Stimulated activated naive CD4-positive, alpha-beta T cell (primary cell): ENCODE measurements around the gene RNASEH2B.

Experiments
- DNase-seq, 6 experiments: peaks; one replicate each; lab custom pipeline; 2025; lab: John Stamatoyannopoulos, UW

RNASEH2B gene

GRCh38 chr13:50907781-50908180 lies 1.8 kb upstream of the RNASEH2B start:
- no peak for DNase-seq

GRCh38 chr13:50908371-50908770 lies 1.2 kb upstream of the RNASEH2B start:
- DNase-seq, result no peak

- peak in 2 of 6 experiments; percentile 22 to 36 for DNase-seq
Observed at GRCh38 chr13:50910485-50910805, 854 bp downstream of the RNASEH2B start.

- peak in 2 of 6 experiments; percentile 22 to 52 for DNase-seq
Observed at GRCh38 chr13:50911081-50911631, 1.6 kb downstream of the RNASEH2B start.

- DNase-seq, result peak; percentile 68 to 87 (median 78)
Observed at GRCh38 chr13:50911937-50912795, 2.6 kb downstream of the RNASEH2B start.

- DNase-seq, result no peak
Observed at GRCh38 chr13:50912851-50913250, 3.3 kb downstream of the RNASEH2B start.

- no peak for DNase-seq
Observed at GRCh38 chr13:50914176-50914700, 4.6 kb downstream of the RNASEH2B start.

GRCh38 chr13:50914848-50915247 lies 5.3 kb downstream of the RNASEH2B start:
- DNase-seq, result no peak

- DNase-seq, result peak in 1 of 6 experiments; percentile 5
Observed at GRCh38 chr13:50915565-50915964, 6.0 kb downstream of the RNASEH2B start.

GRCh38 chr13:50916701-50917184 lies 7.2 kb downstream of the RNASEH2B start:
- peak in 1 of 6 experiments; percentile 8 for DNase-seq

- DNase-seq, result no peak
Observed at GRCh38 chr13:50917572-50917971, 8.0 kb downstream of the RNASEH2B start.

GRCh38 chr13:50918567-50918966 lies 9.0 kb downstream of the RNASEH2B start:
- DNase-seq, result no peak

- no peak for DNase-seq
Observed at GRCh38 chr13:50919277-50919676, 9.7 kb downstream of the RNASEH2B start.

- DNase-seq, result no peak
Observed at GRCh38 chr13:50921706-50922105, 12.1 kb downstream of the RNASEH2B start.

GRCh38 chr13:50923272-50923671 lies 13.7 kb downstream of the RNASEH2B start:
- DNase-seq, result no peak

- DNase-seq, result no peak
Observed at GRCh38 chr13:50924025-50924424, 14.4 kb downstream of the RNASEH2B start.

GRCh38 chr13:50927701-50928100 lies 18.1 kb downstream of the RNASEH2B start:
- no peak for DNase-seq

GRCh38 chr13:50928102-50928501 lies 18.5 kb downstream of the RNASEH2B start:
- no peak for DNase-seq

GRCh38 chr13:50928659-50929462 lies 19.3 kb downstream of the RNASEH2B start:
- DNase-seq, result no peak

GRCh38 chr13:50932091-50932490 lies 22.5 kb downstream of the RNASEH2B start:
- DNase-seq, result no peak

GRCh38 chr13:50934735-50935435 lies 25.3 kb downstream of the RNASEH2B start:
- no peak for DNase-seq

GRCh38 chr13:50936679-50937078 lies 27.1 kb downstream of the RNASEH2B start:
- no peak for DNase-seq
